Uterus (tissue), 4 donors: ENCODE data around the gene SPIN2B. TPM values are rescaled to one million over a fixed set of nuclear protein-coding genes. Genes with fewer than 3 reads are reported as not detected.
A peak's percentile ranks its signal among the peaks of the same experiment; 100 is the strongest.
"Not testable (repeated sequence)": the region's sequence is repeated elsewhere in the genome, so short reads cannot be mapped to it uniquely, and the experiment has no call there.

Experiments used
- DNase-seq, 2 donors: peaks; one replicate each; pipeline ENCODE4 v3.0.0-alpha.2; 2019 to 2020
- H3K27ac ChIP-seq, 2 donors: fragments of 200-600 bp; sonication (generic); 1 replicate in 1 of 2; 2 replicates in 1 of 2; pipeline ENCODE4 v1.5.1; 2016 to 2018
- H3K27me3 ChIP-seq, 2 donors: fragments of 200-600 bp; sonication (generic); one replicate each; pipeline ENCODE4 v1.5.1; 2018 to 2019; ENCODE audit warnings: control low read depth in 1 of 2
- H3K36me3 ChIP-seq, 2 donors: fragments of 200-600 bp; sonication (generic); one replicate each; pipeline ENCODE4 v1.5.1; 2019; ENCODE audit warnings: control low read depth in 1 of 2
- H3K4me1 ChIP-seq, 2 donors: fragments of 200-600 bp; sonication (generic); one replicate each; pipeline ENCODE4 v1.5.1; 2018 to 2019; ENCODE audit warnings: control low read depth in 1 of 2
- H3K4me3 ChIP-seq, 2 donors: fragments of 200-600 bp; sonication (generic); 1 replicate in 1 of 2; 2 replicates in 1 of 2; pipeline ENCODE4 v1.5.1; 2018 to 2019; ENCODE audit warnings: mild to moderate bottlenecking in 1 of 2
- H3K9me3 ChIP-seq, 2 donors: fragments of 200-600 bp; sonication (generic); one replicate each; pipeline ENCODE4 v1.5.1; 2019; ENCODE audit warnings: control low read depth in 1 of 2
- POLR2A ChIP-seq, 2 donors: fragments of 450-650 bp; IDR thresholded peaks; one replicate each; pipeline ENCODE4 v1.6.1; 2016; ENCODE audit warnings: antibody characterized with exemption in 2 of 2, mild to moderate bottlenecking in 1 of 2, moderate library complexity in 1 of 2
- intact Hi-C: fragments of 100-400 bp; cut with DNase I; formaldehyde crosslinking; loops from one replicate; pipeline ENCODE4 v1.15.1; 2023; ENCODE audit warnings: low total_unique reads
- total RNA-seq, 4 donors: library from RNA; depleted of rRNA in 3 of 4; stranded (reverse); fragments of >200 nt in 3 of 4; gene quantifications; one replicate each; pipeline versions ENCODE4 v1.1.0 to v1.2.4, GENCODE V29; 2014 to 2023
- TF ChIP-seq, protein P1 (sequence below), 4 experiments: fragments of 200-600 bp in 2 of 4; fragments of 450-650 bp in 2 of 4; sonication (generic) in 2 of 4; IDR thresholded peaks; one replicate each; pipeline ENCODE4 v1.5.1; 2016 to 2019; ENCODE audit warnings: antibody characterized with exemption in 4 of 4, mild to moderate bottlenecking in 2 of 4, moderate library complexity in 1 of 4
- donor health status: DM: yes; HTN: yes; CAD: no.

SPIN2B gene
- total RNA-seq, 4 donors from 2014 or later = 2.4 to 14.3 (median 12.5) TPM

DNA sequence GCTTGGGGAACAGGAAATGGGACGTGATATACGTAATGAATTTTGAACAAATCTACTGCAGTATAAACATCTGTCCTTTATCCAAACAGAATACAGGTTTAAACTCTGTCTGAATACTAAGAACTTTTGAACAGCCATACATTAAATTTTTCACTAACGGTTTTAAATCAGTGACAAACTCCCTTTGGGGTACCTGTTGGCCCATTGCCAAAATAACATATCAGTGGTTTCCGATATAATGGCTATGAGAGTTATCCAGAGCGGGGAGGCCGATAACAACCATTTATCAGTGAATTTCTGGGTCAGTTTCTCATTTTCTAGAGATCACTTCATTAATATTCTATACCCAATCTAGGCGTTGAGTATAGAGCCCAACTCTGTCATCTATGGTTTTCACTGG is 10.7 kb upstream of the SPIN2B start:
- no peak overlapping the region for H3K4me3 ChIP-seq
- DNase-seq = no peak
- H3K4me1 ChIP-seq = no peaks in the 10 kb centered on the region
- H3K27me3 ChIP-seq = no peaks in the 10 kb centered on the region
- no peak for TF ChIP-seq POLR2A (IDR thresholded peaks at IDR 0.05)
- TF ChIP-seq, protein P1, sequence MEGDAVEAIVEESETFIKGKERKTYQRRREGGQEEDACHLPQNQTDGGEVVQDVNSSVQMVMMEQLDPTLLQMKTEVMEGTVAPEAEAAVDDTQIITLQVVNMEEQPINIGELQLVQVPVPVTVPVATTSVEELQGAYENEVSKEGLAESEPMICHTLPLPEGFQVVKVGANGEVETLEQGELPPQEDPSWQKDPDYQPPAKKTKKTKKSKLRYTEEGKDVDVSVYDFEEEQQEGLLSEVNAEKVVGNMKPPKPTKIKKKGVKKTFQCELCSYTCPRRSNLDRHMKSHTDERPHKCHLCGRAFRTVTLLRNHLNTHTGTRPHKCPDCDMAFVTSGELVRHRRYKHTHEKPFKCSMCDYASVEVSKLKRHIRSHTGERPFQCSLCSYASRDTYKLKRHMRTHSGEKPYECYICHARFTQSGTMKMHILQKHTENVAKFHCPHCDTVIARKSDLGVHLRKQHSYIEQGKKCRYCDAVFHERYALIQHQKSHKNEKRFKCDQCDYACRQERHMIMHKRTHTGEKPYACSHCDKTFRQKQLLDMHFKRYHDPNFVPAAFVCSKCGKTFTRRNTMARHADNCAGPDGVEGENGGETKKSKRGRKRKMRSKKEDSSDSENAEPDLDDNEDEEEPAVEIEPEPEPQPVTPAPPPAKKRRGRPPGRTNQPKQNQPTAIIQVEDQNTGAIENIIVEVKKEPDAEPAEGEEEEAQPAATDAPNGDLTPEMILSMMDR (IDR thresholded peaks at IDR 0.05) = no peak
- H3K36me3 ChIP-seq = no peaks in the 10 kb centered on the region
- H3K9me3 ChIP-seq = no peaks in the 10 kb centered on the region
- no peak overlapping the region for H3K27ac ChIP-seq
- intact Hi-C loops = no loop called here

DNA sequence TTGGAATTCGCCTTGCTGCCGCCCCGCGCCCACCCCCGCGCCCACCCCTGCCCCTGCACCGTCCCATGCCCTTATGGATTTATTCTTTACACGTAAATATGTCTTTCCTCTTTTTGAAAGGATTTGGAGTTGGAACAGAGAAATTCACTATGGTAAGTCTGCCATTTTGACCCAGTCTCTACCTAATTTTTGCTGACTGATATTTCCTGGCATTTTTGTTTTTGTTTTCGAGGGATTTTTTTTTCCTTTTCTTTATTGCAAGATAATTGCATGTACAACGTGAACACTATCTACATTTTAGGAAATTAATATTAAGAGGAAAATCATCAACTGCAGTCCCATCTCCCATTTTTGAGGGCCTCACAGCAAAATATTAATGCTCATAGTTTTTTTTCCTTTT is 468 bp upstream of the SPIN2B start:
- no peaks in the 10 kb centered on the region for H3K36me3 ChIP-seq
- H3K27me3 ChIP-seq = no peaks in the 10 kb centered on the region
- no peaks in the 10 kb centered on the region for H3K4me1 ChIP-seq
- TF ChIP-seq, protein P1 (IDR thresholded peaks at IDR 0.05) = no peak
- TF ChIP-seq POLR2A (IDR thresholded peaks at IDR 0.05) = no peak
- intact Hi-C loops = no loop called here
- DNase-seq = no peak
- H3K27ac ChIP-seq = peak overlapping the region; percentile 73 to 74
- peak overlapping the region; percentile 49 to 50 for H3K4me3 ChIP-seq
- no peaks in the 10 kb centered on the region for H3K9me3 ChIP-seq

DNA sequence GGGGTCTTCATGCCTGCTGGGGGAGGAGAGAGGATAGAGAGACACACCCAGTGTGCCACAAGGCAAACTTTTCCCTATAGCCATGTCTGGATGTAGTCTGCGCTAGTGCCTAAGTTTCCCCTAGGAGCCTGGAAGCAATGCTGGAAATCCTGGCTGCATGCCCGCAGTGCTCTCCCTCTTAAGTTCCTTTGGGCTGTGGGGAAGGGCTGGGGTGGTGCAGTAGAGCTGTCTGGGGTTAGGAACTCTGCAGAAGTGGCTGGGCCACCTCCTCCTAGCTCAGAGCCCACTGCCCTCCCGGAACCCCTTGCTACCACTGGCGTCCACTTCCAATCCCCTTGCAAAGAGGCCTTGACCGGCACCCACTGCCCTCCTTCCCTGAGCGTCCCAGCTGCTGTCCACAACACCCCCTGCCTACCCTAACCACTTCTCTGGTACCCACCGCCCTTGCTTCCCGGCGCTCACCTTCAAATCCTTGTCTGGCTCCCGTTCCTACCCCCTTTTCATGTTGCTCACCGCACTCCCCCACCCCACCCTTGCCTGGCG is 658 bp downstream of the SPIN2B start:
- peak in 1 of 2 donors; percentile 12 for DNase-seq
- H3K4me1 ChIP-seq, H3K36me3 ChIP-seq, H3K27me3 ChIP-seq, H3K9me3 ChIP-seq, intact Hi-C loops: not testable (repeated sequence)
- H3K4me3 ChIP-seq = peak overlapping the region; percentile 49 to 50
- H3K27ac ChIP-seq = peak overlapping the region; percentile 73 to 74

DNA sequence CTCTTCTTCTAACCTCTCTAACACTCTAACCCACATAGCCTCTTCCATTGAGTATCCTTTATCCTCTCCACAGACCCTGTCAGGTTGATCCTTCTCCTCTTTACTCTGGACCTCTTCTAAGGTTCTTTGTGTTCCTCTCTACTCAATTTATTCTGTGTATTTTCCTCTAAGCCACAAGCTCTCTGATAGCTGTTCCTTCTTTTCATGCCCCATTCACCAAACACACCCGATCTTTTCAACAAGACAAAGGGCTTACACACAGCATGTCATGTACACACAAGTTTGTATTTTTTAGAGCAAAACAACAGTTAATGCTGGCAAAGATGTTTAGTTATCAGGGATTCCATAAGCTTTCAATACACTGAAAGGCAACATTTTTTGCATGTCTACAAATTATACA is 1.9 kb downstream of the SPIN2B start:
- Histone ChIP-seq H3K27me3 (no peaks in the 10 kb centered on the region), H3K27ac (no peak overlapping the region), H3K4me1 (no peaks in the 10 kb centered on the region), H3K36me3 (no peaks in the 10 kb centered on the region), H3K4me3 (no peak overlapping the region), H3K9me3 (no peaks in the 10 kb centered on the region)
- no peak for TF ChIP-seq POLR2A (IDR thresholded peaks at IDR 0.05)
- TF ChIP-seq, protein P1 (IDR thresholded peaks at IDR 0.05) = no peak
- intact Hi-C loops = no loop called here
- no peak for DNase-seq

DNA sequence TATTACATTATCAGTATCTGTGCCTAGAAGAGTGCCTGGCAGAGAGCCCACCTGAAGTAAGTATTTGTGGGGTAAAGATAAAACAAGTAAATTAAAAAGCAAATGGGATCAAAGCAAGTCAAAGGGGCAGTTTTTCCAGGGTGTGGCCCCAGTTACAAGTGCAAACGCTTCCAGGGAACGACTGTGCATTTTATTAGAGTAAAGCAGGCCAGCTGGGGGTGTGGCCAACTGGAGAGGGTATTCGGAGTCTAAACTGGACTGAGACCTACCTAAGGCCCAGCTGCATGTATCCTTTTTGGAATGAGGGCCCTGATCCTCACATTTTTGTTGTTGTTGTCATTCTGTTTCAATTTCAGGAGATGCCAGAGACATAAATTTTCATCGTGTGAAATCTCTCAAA is 3.8 kb downstream of the SPIN2B start:
- H3K27me3 ChIP-seq, H3K9me3 ChIP-seq, H3K4me3 ChIP-seq, H3K27ac ChIP-seq, H3K4me1 ChIP-seq, intact Hi-C loops, H3K36me3 ChIP-seq, DNase-seq: not testable (repeated sequence)

DNA sequence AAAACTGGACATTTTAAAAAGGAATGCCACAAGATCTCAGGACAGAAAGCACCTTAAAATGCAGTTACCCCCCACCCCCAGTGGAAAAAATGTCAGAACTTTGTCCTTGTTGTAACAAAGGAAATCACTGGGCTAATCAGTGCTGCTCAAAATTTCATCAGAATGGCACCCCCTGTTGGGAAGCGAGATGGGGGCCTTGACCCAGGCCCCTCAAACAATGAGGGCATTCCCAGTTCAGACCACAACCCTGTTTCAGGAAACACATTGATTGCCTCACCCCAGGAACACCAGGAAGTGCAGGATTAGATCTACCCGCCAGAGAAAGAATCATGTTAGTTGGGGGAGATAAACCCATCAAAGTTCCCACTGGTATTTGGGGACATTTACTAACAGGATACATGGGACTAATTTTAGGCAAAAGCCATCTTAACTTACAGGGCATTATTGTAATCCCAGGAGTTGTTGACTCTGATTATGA is 16.4 kb downstream of the SPIN2B start:
- Histone ChIP-seq H3K27me3 (no peaks in the 10 kb centered on the region), H3K4me3 (no peak overlapping the region), H3K4me1 (no peaks in the 10 kb centered on the region), H3K36me3 (no peaks in the 10 kb centered on the region), H3K9me3 (peaks cover 0 to 6% of the 10 kb centered on the region in 2 donors), H3K27ac (no peak overlapping the region)
- TF ChIP-seq, protein P1 (IDR thresholded peaks at IDR 0.05) = no peak
- TF ChIP-seq POLR2A (IDR thresholded peaks at IDR 0.05) = no peak
- DNase-seq = no peak
- intact Hi-C loops = no loop called here
